ENCODE data around the gene LANCL1.

- TF ChIP-seq CTCF (IDR thresholded peaks at IDR 0.05 in 4 of 5, conservative IDR thresholded peaks at IDR 0.05 in 1 of 5) (no peak), POLR2A (IDR thresholded peaks at IDR 0.05) (no peak)
Measured at GRCh38 chr2:210460322-210461227, 16.0 kb downstream of the LANCL1 start.
